Activated naive CD8-positive, alpha-beta T cell treated with anti-CD3 and anti-CD28 coated beads, Interleukin-2, amount 50 U/mL, for 24 hours (primary cell): Measurements from ENCODE around the gene OLFM4.

ENCODE experiments used
- ATAC-seq: fragments of 150-1000 bp; cut with Tn5 transposase; one replicate; pipeline ENCODE4 v1.10.0; 2021
- DNase-seq: peaks from one replicate; pipeline ENCODE4 v3.0.0; 2021
- H3K27ac Mint-ChIP-seq: one replicate; pipeline ENCODE4 v1.8.0; 2021; ENCODE audit warnings: mild to moderate bottlenecking, mixed read lengths
- H3K27me3 Mint-ChIP-seq: one replicate; pipeline ENCODE4 v1.8.0; 2021; ENCODE audit warnings: mixed read lengths
- H3K36me3 Mint-ChIP-seq: one replicate; pipeline ENCODE4 v1.8.0; 2021; ENCODE audit warnings: low read depth, mixed read lengths
- H3K4me1 Mint-ChIP-seq: one replicate; pipeline ENCODE4 v1.8.0; 2021; ENCODE audit warnings: mixed read lengths
- H3K4me3 Mint-ChIP-seq: one replicate; pipeline ENCODE4 v1.8.0; 2021; ENCODE audit warnings: mild to moderate bottlenecking, moderate library complexity, mixed read lengths
- H3K9me3 Mint-ChIP-seq: one replicate; pipeline ENCODE4 v1.8.0; 2021; ENCODE audit warnings: mixed read lengths

Gene OLFM4

GRCh38 chr13:53069800-53070199 lies 41.2 kb downstream of the OLFM4 start:
- Mint-ChIP-seq H3K9me3 (no peaks in the 10 kb centered on the region), H3K27me3 (no peaks in the 10 kb centered on the region), H3K4me3 (no peak overlapping the region), H3K36me3 (no peaks in the 10 kb centered on the region), H3K4me1 (no peaks in the 10 kb centered on the region), H3K27ac (no peak overlapping the region)
- no peak for DNase-seq
- ATAC-seq = no peak

GRCh38 chr13:53073711-53074110 lies 45.1 kb downstream of the OLFM4 start:
- DNase-seq (no peak), ATAC-seq (no peak)
- Mint-ChIP-seq H3K36me3 (no peaks in the 10 kb centered on the region), H3K27ac (no peak overlapping the region), H3K27me3 (no peaks in the 10 kb centered on the region), H3K4me1 (no peaks in the 10 kb centered on the region), H3K4me3 (no peak overlapping the region), H3K9me3 (no peaks in the 10 kb centered on the region)

GRCh38 chr13:53074114-53074513 lies 45.5 kb downstream of the OLFM4 start:
- no peak for ATAC-seq

GRCh38 chr13:53075356-53076041 lies 46.9 kb downstream of the OLFM4 start:
- Mint-ChIP-seq H3K27me3 (no peaks in the 10 kb centered on the region), H3K27ac (no peak overlapping the region), H3K9me3 (no peaks in the 10 kb centered on the region), H3K4me3 (no peak overlapping the region), H3K36me3 (no peaks in the 10 kb centered on the region), H3K4me1 (no peaks in the 10 kb centered on the region)
- no peak for ATAC-seq
- DNase-seq = no peak

More at GRCh38 chr13:53074114-53074513, 45.5 kb downstream of the OLFM4 start:
- Mint-ChIP-seq H3K36me3 (no peaks in the 10 kb centered on the region), H3K27ac (no peak overlapping the region), H3K9me3 (no peaks in the 10 kb centered on the region), H3K4me1 (no peaks in the 10 kb centered on the region), H3K27me3 (no peaks in the 10 kb centered on the region), H3K4me3 (no peak overlapping the region)
- DNase-seq = no peak

DNA sequence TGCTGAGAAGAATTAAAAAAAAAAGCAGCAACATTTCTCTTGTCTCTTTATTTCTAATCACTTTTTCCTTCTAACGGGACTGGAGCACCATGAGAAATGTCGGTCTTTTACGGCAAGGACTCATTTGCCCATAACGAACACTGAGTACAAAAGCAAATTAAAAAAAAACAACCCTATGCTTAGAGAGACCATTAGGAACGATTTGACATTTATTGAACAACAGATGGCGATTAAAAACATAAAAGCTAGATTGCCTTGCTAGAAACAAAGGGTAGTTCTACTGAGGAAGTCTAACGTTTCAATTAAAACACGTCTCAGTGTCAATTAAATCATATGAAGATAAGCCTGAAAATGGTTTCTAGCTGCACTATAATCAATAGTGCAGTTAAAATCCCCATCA lies 51.1 kb downstream of the OLFM4 start:
- Mint-ChIP-seq H3K27me3 (no peaks in the 10 kb centered on the region), H3K9me3 (no peaks in the 10 kb centered on the region), H3K4me3 (no peak overlapping the region), H3K27ac (no peak overlapping the region), H3K4me1 (no peaks in the 10 kb centered on the region), H3K36me3 (no peaks in the 10 kb centered on the region)
- no peak for ATAC-seq
- no peak for DNase-seq

DNA sequence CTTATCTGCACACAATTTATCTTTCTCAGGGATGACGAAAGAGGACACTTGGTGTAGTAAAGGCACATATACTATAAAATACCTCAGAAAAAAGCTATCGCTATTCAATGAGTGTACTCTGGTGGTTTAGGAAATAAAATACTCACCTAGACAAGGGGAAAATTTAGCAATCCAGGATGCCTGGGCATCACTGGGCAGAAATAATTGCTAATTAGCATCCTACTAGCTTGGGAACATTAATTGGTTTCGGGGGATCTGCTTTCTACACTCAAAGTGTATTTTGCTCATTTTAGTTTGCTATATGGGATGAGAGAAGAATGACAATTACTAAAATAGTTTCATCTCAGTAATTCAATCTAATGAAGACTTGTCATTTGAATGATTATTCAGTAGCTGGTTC lies 60.3 kb downstream of the OLFM4 start:
- ATAC-seq = no peak
- Mint-ChIP-seq H3K27me3 (no peaks in the 10 kb centered on the region), H3K4me1 (no peaks in the 10 kb centered on the region)

GRCh38 chr13:53089951-53090350 lies 61.3 kb downstream of the OLFM4 start:
- no peak for DNase-seq
- no peak for ATAC-seq
- H3K4me3 Mint-ChIP-seq = no peak overlapping the region
- no peaks in the 10 kb centered on the region for H3K4me1 Mint-ChIP-seq
- H3K9me3 Mint-ChIP-seq = peaks cover 9% of the 10 kb centered on the region
- no peak overlapping the region for H3K27ac Mint-ChIP-seq
- H3K27me3 Mint-ChIP-seq = no peaks in the 10 kb centered on the region
- H3K36me3 Mint-ChIP-seq = no peaks in the 10 kb centered on the region

More for the DNA sequence above, 60.3 kb downstream of the OLFM4 start:
- no peak for DNase-seq
- H3K36me3 Mint-ChIP-seq = no peaks in the 10 kb centered on the region
- no peak overlapping the region for H3K4me3 Mint-ChIP-seq
- H3K27ac Mint-ChIP-seq = no peak overlapping the region
- peaks cover 9% of the 10 kb centered on the region for H3K9me3 Mint-ChIP-seq

- peaks cover 9% of the 10 kb centered on the region for H3K9me3 Mint-ChIP-seq
- H3K27me3 Mint-ChIP-seq = no peaks in the 10 kb centered on the region
- DNase-seq (no peak), ATAC-seq (no peak)
- H3K4me3 Mint-ChIP-seq = no peak overlapping the region
- H3K4me1 Mint-ChIP-seq = no peaks in the 10 kb centered on the region
- no peak overlapping the region for H3K27ac Mint-ChIP-seq
- H3K36me3 Mint-ChIP-seq = no peaks in the 10 kb centered on the region
Observed at GRCh38 chr13:53090461-53090860, 61.8 kb downstream of the OLFM4 start.

DNA sequence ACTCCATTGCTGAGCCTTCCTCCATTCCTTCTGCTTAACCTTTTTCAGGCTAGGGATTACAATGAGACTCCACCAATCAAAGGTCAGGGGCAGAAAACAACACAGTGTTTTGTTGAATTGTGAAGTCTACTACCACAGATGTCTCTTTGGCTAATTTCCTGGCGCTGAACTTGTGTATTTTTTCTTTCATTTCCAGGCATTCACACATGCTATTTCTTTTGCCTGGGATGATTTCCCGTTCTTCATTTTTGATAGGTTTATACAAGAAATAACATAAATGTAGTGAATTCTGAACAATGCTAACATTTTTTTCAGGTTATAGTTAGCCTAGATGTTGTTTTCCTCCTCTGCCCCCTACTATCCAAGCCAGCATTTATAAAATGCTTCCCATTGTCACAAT lies 64.3 kb downstream of the OLFM4 start:
- H3K4me3 Mint-ChIP-seq = no peak overlapping the region
- DNase-seq = no peak
- no peaks in the 10 kb centered on the region for H3K36me3 Mint-ChIP-seq
- H3K27me3 Mint-ChIP-seq = no peaks in the 10 kb centered on the region
- no peak overlapping the region for H3K27ac Mint-ChIP-seq
- peaks cover 9% of the 10 kb centered on the region for H3K9me3 Mint-ChIP-seq
- ATAC-seq = no peak
- H3K4me1 Mint-ChIP-seq = no peaks in the 10 kb centered on the region

GRCh38 chr13:53098455-53098854 lies 69.8 kb downstream of the OLFM4 start:
- Mint-ChIP-seq H3K9me3 (peaks cover under 1% of the 10 kb centered on the region), H3K4me1 (no peaks in the 10 kb centered on the region), H3K36me3 (no peaks in the 10 kb centered on the region), H3K4me3 (no peak overlapping the region), H3K27me3 (no peaks in the 10 kb centered on the region), H3K27ac (no peak overlapping the region)
- ATAC-seq (no peak), DNase-seq (no peak)

GRCh38 chr13:53100394-53101063 lies 71.9 kb downstream of the OLFM4 start:
- DNase-seq (no peak), ATAC-seq (no peak)
- Mint-ChIP-seq H3K4me3 (no peak overlapping the region), H3K9me3 (no peaks in the 10 kb centered on the region), H3K27ac (no peak overlapping the region), H3K4me1 (no peaks in the 10 kb centered on the region), H3K36me3 (no peaks in the 10 kb centered on the region), H3K27me3 (no peaks in the 10 kb centered on the region)
